ENCODE measurements around the gene NOTCH4. TPM values are rescaled to one million over a fixed set of nuclear protein-coding genes. Genes with fewer than 3 reads are reported as not detected.

The NOTCH4 gene
- total and polyA plus RNA-seq, 2 experiments from 2014 or later: 2.7 to 2.8 TPM

DNA sequence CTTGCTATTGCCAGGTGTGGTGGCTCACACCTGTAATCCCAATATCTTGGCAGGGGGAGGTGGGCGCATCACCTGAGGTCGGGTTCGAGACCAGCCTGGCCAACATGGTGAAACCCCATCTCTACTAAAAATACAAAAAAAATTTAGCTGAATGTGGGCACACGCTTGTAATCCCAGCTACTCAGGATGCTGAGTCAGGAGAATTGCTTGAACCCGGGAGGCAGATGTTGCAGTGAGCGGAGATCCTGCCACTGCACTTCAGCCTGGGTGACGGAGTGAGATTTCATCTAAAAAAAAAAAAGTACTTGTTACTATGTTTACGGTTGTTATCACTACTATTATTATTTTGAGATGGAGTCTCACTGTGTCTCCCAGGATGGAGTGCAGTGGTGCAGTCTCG lies 67.0 kb downstream of the NOTCH4 start:
- Mint-ChIP-seq H3K4me1 (peaks cover 22% of the 10 kb centered on the region), H3K9me3 (no peaks in the 10 kb centered on the region; the same call in 2 of the 3 replicates), H3K36me3 (ENCODE audit: low read depth) (peaks cover 40% of the 10 kb centered on the region), H3K27ac (no peak overlapping the region), H3K27me3 (ENCODE audit: insufficient read depth, low read depth, poor library complexity) (peaks cover 21% of the 10 kb centered on the region), H3K4me3 (no peak overlapping the region)
- Histone ChIP-seq H4K20me1 (replicated peaks; ENCODE audit: insufficient read depth) (0 out of 2 replicates have a peak, but pooled peaks cover 4% of the 10 kb centered on the region), H2AFZ (no peak overlapping the region), H3K4me2 (no peak overlapping the region), H3K4me1 (ENCODE audit: insufficient read depth) (peaks cover 13% of the 10 kb centered on the region), H3K79me2 (replicated peaks; ENCODE audit: insufficient read depth) (no peaks in the 10 kb centered on the region), H3K27ac (ENCODE audit: low read depth) (no peak overlapping the region), H3K36me3 (ENCODE audit: insufficient read depth) (peaks cover 12% of the 10 kb centered on the region), H3K4me3 (no peak overlapping the region), H3K9me2 (ENCODE audit: insufficient read depth) (no peaks in the 10 kb centered on the region), H3F3A (replicated peaks; ENCODE audit: low read depth) (no peaks in the 10 kb centered on the region), H3K27me3 (ENCODE audit: insufficient read depth) (peaks cover 14% of the 10 kb centered on the region)
- no peak for DNase-seq (ENCODE audit: low spot score)
- TF ChIP-seq STAT1 (IDR thresholded peaks at IDR 0.05; ENCODE audit: unreplicated experiment) (no peak), EZH2 (IDR thresholded peaks at IDR 0.05; ENCODE audit: low read depth, unreplicated experiment) (no peak), JUNB (IDR thresholded peaks at IDR 0.05; ENCODE audit: unreplicated experiment) (no peak), NANOG (IDR thresholded peaks at IDR 0.05; ENCODE audit: borderline replicate concordance) (no peak), CREB1 (CRISPR knock-in tag; IDR thresholded peaks at IDR 0.05; ENCODE audit: low read depth) (no peak), ZNF114 (CRISPR knock-in tag; IDR thresholded peaks at IDR 0.05) (no peak), EZH2phosphoT487 (IDR thresholded peaks at IDR 0.05; ENCODE audit: unreplicated experiment) (no peak), POLR2AphosphoS5 (IDR thresholded peaks at IDR 0.05; ENCODE audit: low read depth) (no peak), ZNF331 (CRISPR knock-in tag; IDR thresholded peaks at IDR 0.05; ENCODE audit: low read depth) (no peak)
- TF ChIP-seq, protein P1, sequence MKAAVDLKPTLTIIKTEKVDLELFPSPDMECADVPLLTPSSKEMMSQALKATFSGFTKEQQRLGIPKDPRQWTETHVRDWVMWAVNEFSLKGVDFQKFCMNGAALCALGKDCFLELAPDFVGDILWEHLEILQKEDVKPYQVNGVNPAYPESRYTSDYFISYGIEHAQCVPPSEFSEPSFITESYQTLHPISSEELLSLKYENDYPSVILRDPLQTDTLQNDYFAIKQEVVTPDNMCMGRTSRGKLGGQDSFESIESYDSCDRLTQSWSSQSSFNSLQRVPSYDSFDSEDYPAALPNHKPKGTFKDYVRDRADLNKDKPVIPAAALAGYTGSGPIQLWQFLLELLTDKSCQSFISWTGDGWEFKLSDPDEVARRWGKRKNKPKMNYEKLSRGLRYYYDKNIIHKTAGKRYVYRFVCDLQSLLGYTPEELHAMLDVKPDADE (IDR thresholded peaks at IDR 0.05): no peak
- TF ChIP-seq, protein P2, sequence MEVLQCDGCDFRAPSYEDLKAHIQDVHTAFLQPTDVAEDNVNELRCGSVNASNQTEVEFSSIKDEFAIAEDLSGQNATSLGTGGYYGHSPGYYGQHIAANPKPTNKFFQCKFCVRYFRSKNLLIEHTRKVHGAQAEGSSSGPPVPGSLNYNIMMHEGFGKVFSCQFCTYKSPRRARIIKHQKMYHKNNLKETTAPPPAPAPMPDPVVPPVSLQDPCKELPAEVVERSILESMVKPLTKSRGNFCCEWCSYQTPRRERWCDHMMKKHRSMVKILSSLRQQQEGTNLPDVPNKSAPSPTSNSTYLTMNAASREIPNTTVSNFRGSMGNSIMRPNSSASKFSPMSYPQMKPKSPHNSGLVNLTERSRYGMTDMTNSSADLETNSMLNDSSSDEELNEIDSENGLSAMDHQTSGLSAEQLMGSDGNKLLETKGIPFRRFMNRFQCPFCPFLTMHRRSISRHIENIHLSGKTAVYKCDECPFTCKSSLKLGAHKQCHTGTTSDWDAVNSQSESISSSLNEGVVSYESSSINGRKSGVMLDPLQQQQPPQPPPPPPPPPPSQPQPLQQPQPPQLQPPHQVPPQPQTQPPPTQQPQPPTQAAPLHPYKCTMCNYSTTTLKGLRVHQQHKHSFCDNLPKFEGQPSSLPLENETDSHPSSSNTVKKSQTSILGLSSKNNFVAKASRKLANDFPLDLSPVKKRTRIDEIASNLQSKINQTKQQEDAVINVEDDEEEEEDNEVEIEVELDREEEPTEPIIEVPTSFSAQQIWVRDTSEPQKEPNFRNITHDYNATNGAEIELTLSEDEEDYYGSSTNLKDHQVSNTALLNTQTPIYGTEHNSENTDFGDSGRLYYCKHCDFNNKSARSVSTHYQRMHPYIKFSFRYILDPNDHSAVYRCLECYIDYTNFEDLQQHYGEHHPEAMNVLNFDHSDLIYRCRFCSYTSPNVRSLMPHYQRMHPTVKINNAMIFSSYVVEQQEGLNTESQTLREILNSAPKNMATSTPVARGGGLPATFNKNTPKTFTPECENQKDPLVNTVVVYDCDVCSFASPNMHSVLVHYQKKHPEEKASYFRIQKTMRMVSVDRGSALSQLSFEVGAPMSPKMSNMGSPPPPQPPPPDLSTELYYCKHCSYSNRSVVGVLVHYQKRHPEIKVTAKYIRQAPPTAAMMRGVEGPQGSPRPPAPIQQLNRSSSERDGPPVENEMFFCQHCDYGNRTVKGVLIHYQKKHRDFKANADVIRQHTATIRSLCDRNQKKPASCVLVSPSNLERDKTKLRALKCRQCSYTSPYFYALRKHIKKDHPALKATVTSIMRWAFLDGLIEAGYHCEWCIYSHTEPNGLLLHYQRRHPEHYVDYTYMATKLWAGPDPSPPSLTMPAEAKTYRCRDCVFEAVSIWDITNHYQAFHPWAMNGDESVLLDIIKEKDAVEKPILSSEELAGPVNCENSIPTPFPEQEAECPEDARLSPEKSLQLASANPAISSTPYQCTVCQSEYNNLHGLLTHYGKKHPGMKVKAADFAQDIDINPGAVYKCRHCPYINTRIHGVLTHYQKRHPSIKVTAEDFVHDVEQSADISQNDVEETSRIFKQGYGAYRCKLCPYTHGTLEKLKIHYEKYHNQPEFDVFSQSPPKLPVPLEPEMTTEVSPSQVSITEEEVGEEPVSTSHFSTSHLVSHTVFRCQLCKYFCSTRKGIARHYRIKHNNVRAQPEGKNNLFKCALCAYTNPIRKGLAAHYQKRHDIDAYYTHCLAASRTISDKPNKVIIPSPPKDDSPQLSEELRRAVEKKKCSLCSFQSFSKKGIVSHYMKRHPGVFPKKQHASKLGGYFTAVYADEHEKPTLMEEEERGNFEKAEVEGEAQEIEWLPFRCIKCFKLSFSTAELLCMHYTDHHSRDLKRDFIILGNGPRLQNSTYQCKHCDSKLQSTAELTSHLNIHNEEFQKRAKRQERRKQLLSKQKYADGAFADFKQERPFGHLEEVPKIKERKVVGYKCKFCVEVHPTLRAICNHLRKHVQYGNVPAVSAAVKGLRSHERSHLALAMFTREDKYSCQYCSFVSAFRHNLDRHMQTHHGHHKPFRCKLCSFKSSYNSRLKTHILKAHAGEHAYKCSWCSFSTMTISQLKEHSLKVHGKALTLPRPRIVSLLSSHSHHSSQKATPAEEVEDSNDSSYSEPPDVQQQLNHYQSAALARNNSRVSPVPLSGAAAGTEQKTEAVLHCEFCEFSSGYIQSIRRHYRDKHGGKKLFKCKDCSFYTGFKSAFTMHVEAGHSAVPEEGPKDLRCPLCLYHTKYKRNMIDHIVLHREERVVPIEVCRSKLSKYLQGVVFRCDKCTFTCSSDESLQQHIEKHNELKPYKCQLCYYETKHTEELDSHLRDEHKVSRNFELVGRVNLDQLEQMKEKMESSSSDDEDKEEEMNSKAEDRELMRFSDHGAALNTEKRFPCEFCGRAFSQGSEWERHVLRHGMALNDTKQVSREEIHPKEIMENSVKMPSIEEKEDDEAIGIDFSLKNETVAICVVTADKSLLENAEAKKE (CRISPR knock-in tag; IDR thresholded peaks at IDR 0.05): no peak
- TF ChIP-seq, protein P3, sequence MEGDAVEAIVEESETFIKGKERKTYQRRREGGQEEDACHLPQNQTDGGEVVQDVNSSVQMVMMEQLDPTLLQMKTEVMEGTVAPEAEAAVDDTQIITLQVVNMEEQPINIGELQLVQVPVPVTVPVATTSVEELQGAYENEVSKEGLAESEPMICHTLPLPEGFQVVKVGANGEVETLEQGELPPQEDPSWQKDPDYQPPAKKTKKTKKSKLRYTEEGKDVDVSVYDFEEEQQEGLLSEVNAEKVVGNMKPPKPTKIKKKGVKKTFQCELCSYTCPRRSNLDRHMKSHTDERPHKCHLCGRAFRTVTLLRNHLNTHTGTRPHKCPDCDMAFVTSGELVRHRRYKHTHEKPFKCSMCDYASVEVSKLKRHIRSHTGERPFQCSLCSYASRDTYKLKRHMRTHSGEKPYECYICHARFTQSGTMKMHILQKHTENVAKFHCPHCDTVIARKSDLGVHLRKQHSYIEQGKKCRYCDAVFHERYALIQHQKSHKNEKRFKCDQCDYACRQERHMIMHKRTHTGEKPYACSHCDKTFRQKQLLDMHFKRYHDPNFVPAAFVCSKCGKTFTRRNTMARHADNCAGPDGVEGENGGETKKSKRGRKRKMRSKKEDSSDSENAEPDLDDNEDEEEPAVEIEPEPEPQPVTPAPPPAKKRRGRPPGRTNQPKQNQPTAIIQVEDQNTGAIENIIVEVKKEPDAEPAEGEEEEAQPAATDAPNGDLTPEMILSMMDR (conservative IDR thresholded peaks at IDR 0.05; ENCODE audit: low read depth in 2 of 2): no peak
- TF ChIP-seq, protein P4, sequence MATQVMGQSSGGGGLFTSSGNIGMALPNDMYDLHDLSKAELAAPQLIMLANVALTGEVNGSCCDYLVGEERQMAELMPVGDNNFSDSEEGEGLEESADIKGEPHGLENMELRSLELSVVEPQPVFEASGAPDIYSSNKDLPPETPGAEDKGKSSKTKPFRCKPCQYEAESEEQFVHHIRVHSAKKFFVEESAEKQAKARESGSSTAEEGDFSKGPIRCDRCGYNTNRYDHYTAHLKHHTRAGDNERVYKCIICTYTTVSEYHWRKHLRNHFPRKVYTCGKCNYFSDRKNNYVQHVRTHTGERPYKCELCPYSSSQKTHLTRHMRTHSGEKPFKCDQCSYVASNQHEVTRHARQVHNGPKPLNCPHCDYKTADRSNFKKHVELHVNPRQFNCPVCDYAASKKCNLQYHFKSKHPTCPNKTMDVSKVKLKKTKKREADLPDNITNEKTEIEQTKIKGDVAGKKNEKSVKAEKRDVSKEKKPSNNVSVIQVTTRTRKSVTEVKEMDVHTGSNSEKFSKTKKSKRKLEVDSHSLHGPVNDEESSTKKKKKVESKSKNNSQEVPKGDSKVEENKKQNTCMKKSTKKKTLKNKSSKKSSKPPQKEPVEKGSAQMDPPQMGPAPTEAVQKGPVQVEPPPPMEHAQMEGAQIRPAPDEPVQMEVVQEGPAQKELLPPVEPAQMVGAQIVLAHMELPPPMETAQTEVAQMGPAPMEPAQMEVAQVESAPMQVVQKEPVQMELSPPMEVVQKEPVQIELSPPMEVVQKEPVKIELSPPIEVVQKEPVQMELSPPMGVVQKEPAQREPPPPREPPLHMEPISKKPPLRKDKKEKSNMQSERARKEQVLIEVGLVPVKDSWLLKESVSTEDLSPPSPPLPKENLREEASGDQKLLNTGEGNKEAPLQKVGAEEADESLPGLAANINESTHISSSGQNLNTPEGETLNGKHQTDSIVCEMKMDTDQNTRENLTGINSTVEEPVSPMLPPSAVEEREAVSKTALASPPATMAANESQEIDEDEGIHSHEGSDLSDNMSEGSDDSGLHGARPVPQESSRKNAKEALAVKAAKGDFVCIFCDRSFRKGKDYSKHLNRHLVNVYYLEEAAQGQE (IDR thresholded peaks at IDR 0.05; ENCODE audit: unreplicated experiment): no peak
- ATAC-seq: no peak

Measured in GM23338 (cell line).